Measurements from ENCODE around the gene IPO13.

IPO13 gene

GRCh38 chr1:43902058-43902831 lies 44.5 kb upstream of the IPO13 start:
- no peaks in the 10 kb centered on the region for H3K27me3 ChIP-seq (replicated peaks; ENCODE audit: control insufficient read depth, insufficient read depth, low read length)
- TF ChIP-seq CTCF (IDR thresholded peaks at IDR 0.05; ENCODE audit: insufficient read depth, low read length, poor library complexity, severe bottlenecking), result no peak
- H3K36me3 ChIP-seq (ENCODE audit: control insufficient read depth, insufficient read depth, low read length), result peaks cover 10% of the 10 kb centered on the region

GRCh38 chr1:43904660-43905551 lies 41.8 kb upstream of the IPO13 start:
- Histone ChIP-seq H3K27me3 (replicated peaks; ENCODE audit: control insufficient read depth, insufficient read depth, low read length) (no peaks in the 10 kb centered on the region), H3K36me3 (ENCODE audit: control insufficient read depth, insufficient read depth, low read length) (no peaks in the 10 kb centered on the region; the same call in 1 of the 2 replicates), H3K4me3 (replicated peaks; ENCODE audit: low read depth, low read length) (no peak overlapping the region)
- no peak for TF ChIP-seq CTCF (IDR thresholded peaks at IDR 0.05; ENCODE audit: insufficient read depth, low read length, poor library complexity, severe bottlenecking)
- no peak for DNase-seq (ENCODE audit: extremely low read depth, insufficient read length)

More at GRCh38 chr1:43902058-43902831, 44.5 kb upstream of the IPO13 start:
- H3K4me3 ChIP-seq (replicated peaks; ENCODE audit: low read depth, low read length), result no peak overlapping the region
- DNase-seq (ENCODE audit: extremely low read depth, insufficient read length), result no peak

GRCh38 chr1:43908226-43908625 lies 38.5 kb upstream of the IPO13 start:
- DNase-seq (ENCODE audit: extremely low read depth, insufficient read length), result no peak
- no peak for TF ChIP-seq CTCF (IDR thresholded peaks at IDR 0.05; ENCODE audit: insufficient read depth, low read length, poor library complexity, severe bottlenecking)
- Histone ChIP-seq H3K36me3 (ENCODE audit: control insufficient read depth, insufficient read depth, low read length) (no peaks in the 10 kb centered on the region; the same call in 1 of the 2 replicates), H3K27me3 (replicated peaks; ENCODE audit: control insufficient read depth, insufficient read depth, low read length) (no peaks in the 10 kb centered on the region), H3K4me3 (replicated peaks; ENCODE audit: low read depth, low read length) (no peak overlapping the region)

- no peak for DNase-seq (ENCODE audit: extremely low read depth, insufficient read length)
- Histone ChIP-seq H3K27me3 (replicated peaks; ENCODE audit: control insufficient read depth, insufficient read depth, low read length) (no peaks in the 10 kb centered on the region), H3K4me3 (replicated peaks; ENCODE audit: low read depth, low read length) (no peak overlapping the region), H3K36me3 (ENCODE audit: control insufficient read depth, insufficient read depth, low read length) (no peaks in the 10 kb centered on the region; the same call in 1 of the 2 replicates)
- no peak for TF ChIP-seq CTCF (IDR thresholded peaks at IDR 0.05; ENCODE audit: insufficient read depth, low read length, poor library complexity, severe bottlenecking)
Observed at GRCh38 chr1:43908858-43909257, 37.9 kb upstream of the IPO13 start.

GRCh38 chr1:43910343-43910742 lies 36.4 kb upstream of the IPO13 start:
- TF ChIP-seq CTCF (IDR thresholded peaks at IDR 0.05; ENCODE audit: insufficient read depth, low read length, poor library complexity, severe bottlenecking), result no peak
- DNase-seq (ENCODE audit: extremely low read depth, insufficient read length), result no peak

More at GRCh38 chr1:43910343-43910742, 36.4 kb upstream of the IPO13 start:
- Histone ChIP-seq H3K27me3 (replicated peaks; ENCODE audit: control insufficient read depth, insufficient read depth, low read length) (no peaks in the 10 kb centered on the region), H3K36me3 (ENCODE audit: control insufficient read depth, insufficient read depth, low read length) (no peaks in the 10 kb centered on the region; the same call in 1 of the 2 replicates), H3K4me3 (replicated peaks; ENCODE audit: low read depth, low read length) (no peak overlapping the region)
